Measurements from ENCODE around the gene EXD3. TPM values are rescaled to one million over a fixed set of nuclear protein-coding genes. Genes with fewer than 3 reads are reported as not detected.

Gene EXD3
- total and polyA plus RNA-seq, 2 donors: 3.4 to 16.8 TPM

- H3K27ac ChIP-seq (ENCODE audit: low read depth in 1 of 2, low read length in 1 of 2): no peak overlapping the region
- 93% methylated on average over 39 of the region's 39 CpGs for WGBS
- DNase-seq (ENCODE audit: low read depth in 6 of 9, low spot score in 9 of 9): no peak
These were observed 150.5 kb downstream of the EXD3 start for GRCh38 chr9:137272241-137273094.

GRCh38 chr9:137271696-137272076, 151.3 kb downstream of the EXD3 start:
- DNase-seq (ENCODE audit: low read depth in 6 of 9, low spot score in 9 of 9): no peak
- peak overlapping the region in 1 of 2 donors; percentile 25 for H3K27ac ChIP-seq (ENCODE audit: low read depth in 1 of 2, low read length in 1 of 2)

More at GRCh38 chr9:137272241-137273094, 150.5 kb downstream of the EXD3 start:
- Histone ChIP-seq H3K4me3 (ENCODE audit: low read length in 2 of 2) (no peak overlapping the region), H3K36me3 (ENCODE audit: control insufficient read depth in 2 of 2, insufficient read depth in 2 of 2, low read length in 1 of 2) (peaks cover 30 to 50% of the 10 kb centered on the region in 2 donors), H3K27me3 (ENCODE audit: control insufficient read depth in 2 of 2, insufficient read depth in 1 of 2, low read length in 1 of 2) (peaks cover 32 to 71% of the 10 kb centered on the region in 2 donors), H3K9me3 (ENCODE audit: control insufficient read depth in 2 of 2, insufficient read depth in 1 of 2, low read length in 1 of 2) (peaks cover 0 to 6% of the 10 kb centered on the region in 2 donors), H3K4me1 (ENCODE audit: control insufficient read depth in 2 of 2, insufficient read depth in 2 of 2, low read length in 2 of 2) (peaks cover 17 to 40% of the 10 kb centered on the region in 2 donors)

GRCh38 chr9:137270929-137271695, 151.8 kb downstream of the EXD3 start:
- DNase-seq (ENCODE audit: low read depth in 6 of 9, low spot score in 9 of 9): peak in 7 of 9 donors; percentile 37 to 90 (median 73)
- Histone ChIP-seq H3K4me1 (ENCODE audit: control insufficient read depth in 2 of 2, insufficient read depth in 2 of 2, low read length in 2 of 2) (peaks cover 17 to 28% of the 10 kb centered on the region in 2 donors), H3K36me3 (ENCODE audit: control insufficient read depth in 2 of 2, insufficient read depth in 2 of 2, low read length in 1 of 2) (peaks cover 41 to 62% of the 10 kb centered on the region in 2 donors), H3K27ac (ENCODE audit: low read depth in 1 of 2, low read length in 1 of 2) (peak overlapping the region in 1 of 2 donors; percentile 25), H3K27me3 (ENCODE audit: control insufficient read depth in 2 of 2, insufficient read depth in 1 of 2, low read length in 1 of 2) (peaks cover 20 to 60% of the 10 kb centered on the region in 2 donors), H3K9me3 (ENCODE audit: control insufficient read depth in 2 of 2, insufficient read depth in 1 of 2, low read length in 1 of 2) (no peaks in the 10 kb centered on the region), H3K4me3 (ENCODE audit: low read length in 2 of 2) (no peak overlapping the region)
- 44% methylated on average over 32 of the region's 32 CpGs for WGBS

More at GRCh38 chr9:137271696-137272076, 151.3 kb downstream of the EXD3 start:
- H3K4me3 ChIP-seq (ENCODE audit: low read length in 2 of 2): no peak overlapping the region
- H3K36me3 ChIP-seq (ENCODE audit: control insufficient read depth in 2 of 2, insufficient read depth in 2 of 2, low read length in 1 of 2): peaks cover 35 to 57% of the 10 kb centered on the region in 2 donors
- WGBS: 4% methylated on average over 3 of the region's 3 CpGs
- H3K27me3 ChIP-seq (ENCODE audit: control insufficient read depth in 2 of 2, insufficient read depth in 1 of 2, low read length in 1 of 2): peaks cover 26 to 65% of the 10 kb centered on the region in 2 donors
- no peaks in the 10 kb centered on the region for H3K9me3 ChIP-seq (ENCODE audit: control insufficient read depth in 2 of 2, insufficient read depth in 1 of 2, low read length in 1 of 2)
- peaks cover 17 to 32% of the 10 kb centered on the region in 2 donors for H3K4me1 ChIP-seq (ENCODE audit: control insufficient read depth in 2 of 2, insufficient read depth in 2 of 2, low read length in 2 of 2)

GRCh38 chr9:137269231-137269772, 153.7 kb downstream of the EXD3 start:
- H3K36me3 ChIP-seq (ENCODE audit: control insufficient read depth in 2 of 2, insufficient read depth in 2 of 2, low read length in 1 of 2): peaks cover 50 to 77% of the 10 kb centered on the region in 2 donors
- peaks cover 15 to 48% of the 10 kb centered on the region in 2 donors for H3K27me3 ChIP-seq (ENCODE audit: control insufficient read depth in 2 of 2, insufficient read depth in 1 of 2, low read length in 1 of 2)
- H3K4me1 ChIP-seq (ENCODE audit: control insufficient read depth in 2 of 2, insufficient read depth in 2 of 2, low read length in 2 of 2): peaks cover 17 to 28% of the 10 kb centered on the region in 2 donors
- no peak overlapping the region for H3K27ac ChIP-seq (ENCODE audit: low read depth in 1 of 2, low read length in 1 of 2)
- no peaks in the 10 kb centered on the region for H3K9me3 ChIP-seq (ENCODE audit: control insufficient read depth in 2 of 2, insufficient read depth in 1 of 2, low read length in 1 of 2)
- 95% methylated on average over 17 of the region's 17 CpGs for WGBS
- DNase-seq (ENCODE audit: low read depth in 6 of 9, low spot score in 9 of 9): no peak
- no peak overlapping the region for H3K4me3 ChIP-seq (ENCODE audit: low read length in 2 of 2)

GRCh38 chr9:137268538-137269201, 154.3 kb downstream of the EXD3 start:
- WGBS: 88% methylated on average over 19 of the region's 19 CpGs

GRCh38 chr9:137267933-137268355, 155.0 kb downstream of the EXD3 start:
- Histone ChIP-seq H3K27me3 (ENCODE audit: control insufficient read depth in 2 of 2, insufficient read depth in 1 of 2, low read length in 1 of 2) (peaks cover 12 to 38% of the 10 kb centered on the region in 2 donors), H3K4me1 (ENCODE audit: control insufficient read depth in 2 of 2, insufficient read depth in 2 of 2, low read length in 2 of 2) (peaks cover 17 to 22% of the 10 kb centered on the region in 2 donors), H3K27ac (ENCODE audit: low read depth in 1 of 2, low read length in 1 of 2) (no peak overlapping the region), H3K36me3 (ENCODE audit: control insufficient read depth in 2 of 2, insufficient read depth in 2 of 2, low read length in 1 of 2) (peaks cover 50 to 80% of the 10 kb centered on the region in 2 donors), H3K9me3 (ENCODE audit: control insufficient read depth in 2 of 2, insufficient read depth in 1 of 2, low read length in 1 of 2) (no peaks in the 10 kb centered on the region), H3K4me3 (ENCODE audit: low read length in 2 of 2) (no peak overlapping the region)
- 97% methylated on average over 6 of the region's 6 CpGs for WGBS
- DNase-seq (ENCODE audit: low read depth in 6 of 9, low spot score in 9 of 9): no peak

More at GRCh38 chr9:137268538-137269201, 154.3 kb downstream of the EXD3 start:
- no peak for DNase-seq (ENCODE audit: low read depth in 6 of 9, low spot score in 9 of 9)
- H3K27me3 ChIP-seq (ENCODE audit: control insufficient read depth in 2 of 2, insufficient read depth in 1 of 2, low read length in 1 of 2): peaks cover 15 to 42% of the 10 kb centered on the region in 2 donors
- peaks cover 53 to 79% of the 10 kb centered on the region in 2 donors for H3K36me3 ChIP-seq (ENCODE audit: control insufficient read depth in 2 of 2, insufficient read depth in 2 of 2, low read length in 1 of 2)
- peaks cover 17 to 22% of the 10 kb centered on the region in 2 donors for H3K4me1 ChIP-seq (ENCODE audit: control insufficient read depth in 2 of 2, insufficient read depth in 2 of 2, low read length in 2 of 2)
- H3K4me3 ChIP-seq (ENCODE audit: low read length in 2 of 2): no peak overlapping the region
- H3K9me3 ChIP-seq (ENCODE audit: control insufficient read depth in 2 of 2, insufficient read depth in 1 of 2, low read length in 1 of 2): no peaks in the 10 kb centered on the region
- no peak overlapping the region for H3K27ac ChIP-seq (ENCODE audit: low read depth in 1 of 2, low read length in 1 of 2)

- Histone ChIP-seq H3K27me3 (ENCODE audit: control insufficient read depth in 2 of 2, insufficient read depth in 1 of 2, low read length in 1 of 2) (peaks cover 10 to 29% of the 10 kb centered on the region in 2 donors), H3K9me3 (ENCODE audit: control insufficient read depth in 2 of 2, insufficient read depth in 1 of 2, low read length in 1 of 2) (no peaks in the 10 kb centered on the region), H3K4me1 (ENCODE audit: control insufficient read depth in 2 of 2, insufficient read depth in 2 of 2, low read length in 2 of 2) (peaks cover 11% of the 10 kb centered on the region in 2 donors), H3K27ac (ENCODE audit: low read depth in 1 of 2, low read length in 1 of 2) (no peak overlapping the region), H3K4me3 (ENCODE audit: low read length in 2 of 2) (no peak overlapping the region), H3K36me3 (ENCODE audit: control insufficient read depth in 2 of 2, insufficient read depth in 2 of 2, low read length in 1 of 2) (peaks cover 42 to 71% of the 10 kb centered on the region in 2 donors)
- 93% methylated on average over 34 of the region's 34 CpGs for WGBS
- no peak for DNase-seq (ENCODE audit: low read depth in 6 of 9, low spot score in 9 of 9)
These were observed 156.1 kb downstream of the EXD3 start for GRCh38 chr9:137266585-137267453.

- WGBS: 98% methylated on average over 15 of the region's 15 CpGs
- no peak for DNase-seq (ENCODE audit: low read depth in 6 of 9, low spot score in 9 of 9)
- Histone ChIP-seq H3K9me3 (ENCODE audit: control insufficient read depth in 2 of 2, insufficient read depth in 1 of 2, low read length in 1 of 2) (no peaks in the 10 kb centered on the region), H3K27me3 (ENCODE audit: control insufficient read depth in 2 of 2, insufficient read depth in 1 of 2, low read length in 1 of 2) (peaks cover 10 to 29% of the 10 kb centered on the region in 2 donors), H3K4me3 (ENCODE audit: low read length in 2 of 2) (no peak overlapping the region), H3K4me1 (ENCODE audit: control insufficient read depth in 2 of 2, insufficient read depth in 2 of 2, low read length in 2 of 2) (peaks cover 4 to 5% of the 10 kb centered on the region in 2 donors), H3K27ac (ENCODE audit: low read depth in 1 of 2, low read length in 1 of 2) (no peak overlapping the region), H3K36me3 (ENCODE audit: control insufficient read depth in 2 of 2, insufficient read depth in 2 of 2, low read length in 1 of 2) (peaks cover 42 to 71% of the 10 kb centered on the region in 2 donors)
These were observed 156.8 kb downstream of the EXD3 start for GRCh38 chr9:137266162-137266527.
